DOHH2 (cell line): Measurements from ENCODE around the gene SKAP2.

Experiments used
- H3F3A ChIP-seq: fragments of 200-600 bp; sonication (generic), shearing (Covaris generic); 2 replicates; pipeline ENCODE4 v1.6.0; 2016; ENCODE audit warnings: antibody characterized with exemption, mild to moderate bottlenecking; ENCODE audit not compliant: control insufficient read depth, insufficient read depth
- H3K27ac ChIP-seq: fragments of 200-600 bp; sonication (generic); 2 replicates; pipeline ENCODE4 v1.5.1; 2014; ENCODE audit warnings: low read depth, mild to moderate bottlenecking, low read length, moderate library complexity
- H3K27me3 ChIP-seq: fragments of 200-600 bp; sonication (generic); 2 replicates; pipeline ENCODE4 v1.6.1; 2014; ENCODE audit warnings: mild to moderate bottlenecking, low read length, mixed read lengths; ENCODE audit not compliant: control insufficient read depth
- H3K36me3 ChIP-seq: fragments of 200-600 bp; sonication (generic); 2 replicates; pipeline ENCODE4 v1.6.1; 2014; ENCODE audit warnings: mild to moderate bottlenecking, low read length, moderate library complexity, mixed read lengths; ENCODE audit not compliant: control insufficient read depth
- H3K4me1 ChIP-seq: fragments of 200-600 bp; sonication (generic); 2 replicates; pipeline ENCODE4 v1.6.1; 2014; ENCODE audit warnings: mild to moderate bottlenecking, low read length, mixed read lengths; ENCODE audit not compliant: control insufficient read depth
- H3K4me2 ChIP-seq: fragments of 200-600 bp; sonication (generic); 2 replicates; pipeline ENCODE4 v1.6.0; 2014; ENCODE audit warnings: mild to moderate bottlenecking, low read length, moderate library complexity
- H3K4me3 ChIP-seq: fragments of 200-600 bp; sonication (generic); 2 replicates; pipeline ENCODE4 v1.5.1; 2014; ENCODE audit warnings: mild to moderate bottlenecking, low read length, mixed read lengths
- H3K79me2 ChIP-seq: fragments of 200-600 bp; sonication (generic); 2 replicates; pipeline ENCODE4 v1.6.1; 2014; ENCODE audit warnings: mild to moderate bottlenecking, low read length, mixed read lengths; ENCODE audit not compliant: control insufficient read depth
- H3K9me2 ChIP-seq: fragments of 200-600 bp; sonication (generic); replicated peaks from 2 replicates; pipeline ENCODE4 v1.6.1; 2014; ENCODE audit warnings: mild to moderate bottlenecking, low read length, mixed read lengths; ENCODE audit not compliant: control insufficient read depth
- H3K9me3 ChIP-seq: fragments of 200-600 bp; sonication (generic); 2 replicates; pipeline ENCODE4 v1.6.1; 2014; ENCODE audit warnings: antibody characterized with exemption, low read length, mixed read lengths; ENCODE audit not compliant: control insufficient read depth, insufficient read depth
- H4K20me1 ChIP-seq: fragments of 200-600 bp; sonication (generic); 2 replicates; pipeline ENCODE4 v1.6.0; 2014; ENCODE audit warnings: low read depth, mild to moderate bottlenecking, antibody characterized with exemption, low read length, moderate library complexity; ENCODE audit not compliant: control insufficient read depth, insufficient read depth
- EZH2phosphoT487 ChIP-seq: fragments of 200-600 bp; sonication (generic); IDR thresholded peaks from 2 replicates; pipeline ENCODE4 v1.6.1; 2017; ENCODE audit warnings: borderline replicate concordance, mild to moderate bottlenecking, antibody characterized with exemption, low read length, moderate library complexity, mixed read lengths
- TF ChIP-seq, protein P1 (sequence below): fragments of 200-600 bp; sonication (generic); IDR thresholded peaks from one replicate; pipeline ENCODE4 v1.5.1; 2014; ENCODE audit warnings: antibody characterized with exemption, mild to moderate bottlenecking, low read depth, low read length; ENCODE audit not compliant: poor library complexity, severe bottlenecking

SKAP2 gene

DNA sequence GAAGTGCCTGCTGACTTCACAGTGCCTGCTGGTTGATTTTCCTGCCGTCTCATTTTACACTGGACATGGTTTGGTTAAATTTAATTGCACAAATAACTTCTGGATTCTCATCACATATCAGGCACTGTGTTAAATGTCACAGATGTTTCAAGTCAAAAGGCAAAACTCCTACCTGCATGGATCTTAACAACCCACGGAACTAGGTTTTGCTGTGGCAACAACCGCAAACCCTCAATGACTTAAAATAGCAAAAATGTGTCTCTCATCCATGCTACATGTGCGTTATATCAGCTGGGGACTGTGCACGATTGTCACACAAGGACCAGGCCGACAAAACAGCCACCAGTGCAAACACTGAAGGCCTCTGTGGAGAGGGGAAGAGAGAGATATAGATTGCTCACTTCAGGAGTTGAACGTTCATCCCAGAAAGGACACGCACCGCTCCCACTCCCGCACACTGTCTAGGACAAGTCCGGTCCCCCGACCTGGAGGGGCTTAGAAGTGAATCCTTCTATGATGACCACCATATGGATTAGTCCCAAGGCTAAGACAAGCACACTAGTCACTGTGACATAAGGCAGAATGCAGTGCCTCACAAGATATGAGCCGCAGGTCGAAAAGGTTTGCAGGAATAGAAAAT lies 233.3 kb downstream of the SKAP2 start:
- Histone ChIP-seq H3K27me3 (no peaks in the 10 kb centered on the region), H3K4me1 (no peaks in the 10 kb centered on the region), H3F3A (no peaks in the 10 kb centered on the region), H3K4me2 (no peak overlapping the region), H3K79me2 (no peaks in the 10 kb centered on the region), H3K27ac (no peak overlapping the region), H3K9me3 (no peaks in the 10 kb centered on the region), H4K20me1 (no peaks in the 10 kb centered on the region), H3K9me2 (no peaks in the 10 kb centered on the region), H3K36me3 (no peaks in the 10 kb centered on the region), H3K4me3 (no peak overlapping the region)
- TF ChIP-seq EZH2phosphoT487, result no peak
- TF ChIP-seq, protein P1, sequence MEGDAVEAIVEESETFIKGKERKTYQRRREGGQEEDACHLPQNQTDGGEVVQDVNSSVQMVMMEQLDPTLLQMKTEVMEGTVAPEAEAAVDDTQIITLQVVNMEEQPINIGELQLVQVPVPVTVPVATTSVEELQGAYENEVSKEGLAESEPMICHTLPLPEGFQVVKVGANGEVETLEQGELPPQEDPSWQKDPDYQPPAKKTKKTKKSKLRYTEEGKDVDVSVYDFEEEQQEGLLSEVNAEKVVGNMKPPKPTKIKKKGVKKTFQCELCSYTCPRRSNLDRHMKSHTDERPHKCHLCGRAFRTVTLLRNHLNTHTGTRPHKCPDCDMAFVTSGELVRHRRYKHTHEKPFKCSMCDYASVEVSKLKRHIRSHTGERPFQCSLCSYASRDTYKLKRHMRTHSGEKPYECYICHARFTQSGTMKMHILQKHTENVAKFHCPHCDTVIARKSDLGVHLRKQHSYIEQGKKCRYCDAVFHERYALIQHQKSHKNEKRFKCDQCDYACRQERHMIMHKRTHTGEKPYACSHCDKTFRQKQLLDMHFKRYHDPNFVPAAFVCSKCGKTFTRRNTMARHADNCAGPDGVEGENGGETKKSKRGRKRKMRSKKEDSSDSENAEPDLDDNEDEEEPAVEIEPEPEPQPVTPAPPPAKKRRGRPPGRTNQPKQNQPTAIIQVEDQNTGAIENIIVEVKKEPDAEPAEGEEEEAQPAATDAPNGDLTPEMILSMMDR, result no peak

GRCh38 chr7:26630361-26630760 lies 234.0 kb downstream of the SKAP2 start:
- Histone ChIP-seq H3K4me2 (no peak overlapping the region), H3K79me2 (no peaks in the 10 kb centered on the region), H4K20me1 (no peaks in the 10 kb centered on the region), H3K27ac (no peak overlapping the region), H3K9me2 (no peaks in the 10 kb centered on the region), H3F3A (no peaks in the 10 kb centered on the region), H3K36me3 (no peaks in the 10 kb centered on the region), H3K4me3 (no peak overlapping the region), H3K27me3 (no peaks in the 10 kb centered on the region), H3K4me1 (no peaks in the 10 kb centered on the region), H3K9me3 (no peaks in the 10 kb centered on the region)
- no peak for TF ChIP-seq EZH2phosphoT487
- TF ChIP-seq, protein P1, result no peak

DNA sequence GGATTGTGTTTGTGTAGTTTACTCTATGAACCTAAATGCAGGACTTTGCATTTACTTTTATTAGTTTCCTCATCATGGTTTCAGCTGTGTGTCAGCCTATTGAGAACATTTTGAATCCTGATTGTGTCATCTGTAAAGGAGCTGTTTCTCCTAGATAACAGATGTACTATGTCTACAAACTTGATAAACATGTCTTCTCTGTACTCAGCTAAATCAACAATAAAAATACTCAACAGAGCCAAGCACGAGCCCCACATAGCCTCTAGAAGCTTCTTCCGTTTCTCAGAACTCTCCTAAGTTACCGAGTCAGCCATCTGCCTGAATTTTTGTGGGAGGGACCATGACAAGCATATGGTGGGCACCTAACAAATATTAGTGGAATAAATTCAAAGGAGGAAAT lies 234.7 kb downstream of the SKAP2 start:
- no peaks in the 10 kb centered on the region; the same call in 1 of the 2 replicates for H3K27me3 ChIP-seq
- H3K9me3 ChIP-seq, result no peaks in the 10 kb centered on the region
- no peak overlapping the region for H3K4me2 ChIP-seq
- no peak overlapping the region for H3K4me3 ChIP-seq
- TF ChIP-seq EZH2phosphoT487, result no peak
- TF ChIP-seq, protein P1, result no peak
- no peaks in the 10 kb centered on the region for H3K36me3 ChIP-seq
- H4K20me1 ChIP-seq, result no peaks in the 10 kb centered on the region
- no peaks in the 10 kb centered on the region for H3K79me2 ChIP-seq
- no peak overlapping the region for H3K27ac ChIP-seq
- H3K9me2 ChIP-seq, result no peaks in the 10 kb centered on the region
- H3K4me1 ChIP-seq, result no peaks in the 10 kb centered on the region
- no peaks in the 10 kb centered on the region for H3F3A ChIP-seq
